IPS-18c (cell line): ENCODE data around the gene OGT.
"Not testable (repeated sequence)": the region's sequence is repeated elsewhere in the genome, so short reads cannot be mapped to it uniquely, and the experiment has no call there.

Source experiments
- H3K4me3 ChIP-seq: 2 replicates; pipeline ENCODE4 v1.7.0; 2013; ENCODE audit warnings: low read depth, mild to moderate bottlenecking, low read length, moderate library complexity; ENCODE audit not compliant: insufficient read depth
- H3K9me3 ChIP-seq: one replicate; pipeline ENCODE4 v1.6.1; 2013; ENCODE audit warnings: mild to moderate bottlenecking, low read length, moderate library complexity; ENCODE audit not compliant: control insufficient read depth, insufficient read depth

OGT gene

DNA sequence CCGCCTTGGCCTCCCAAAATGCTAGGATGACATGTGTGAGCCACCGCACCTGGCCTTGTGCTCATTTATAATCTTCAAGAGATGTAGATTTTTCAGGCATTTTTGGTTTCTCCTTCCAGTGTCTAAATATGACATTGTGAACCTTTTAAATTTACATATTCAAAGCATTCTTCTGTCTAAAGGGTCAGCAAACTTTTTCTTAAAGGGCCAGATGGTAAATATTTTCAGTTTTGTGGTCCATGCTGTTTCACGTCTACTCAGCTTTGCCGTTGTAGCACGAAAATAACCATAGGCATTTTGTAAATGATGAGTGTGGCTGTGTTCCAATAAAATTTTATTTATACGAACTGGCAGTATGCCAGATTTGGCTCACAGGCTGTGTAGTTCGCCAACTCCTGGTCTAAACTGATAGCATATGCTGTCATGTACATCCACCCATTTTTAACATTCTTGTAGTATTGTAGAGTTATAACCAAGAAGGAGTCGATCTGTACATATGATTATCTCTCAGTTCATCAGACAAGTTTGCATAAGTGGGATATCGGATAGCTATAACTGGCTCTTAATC lies 32.7 kb downstream of the OGT start:
- H3K9me3 ChIP-seq: no peaks in the 10 kb centered on the region
- H3K4me3 ChIP-seq: no peak overlapping the region

GRCh38 chrX:71571390-71571789 lies 38.5 kb downstream of the OGT start:
- H3K4me3 ChIP-seq, H3K9me3 ChIP-seq: not testable (repeated sequence)

DNA sequence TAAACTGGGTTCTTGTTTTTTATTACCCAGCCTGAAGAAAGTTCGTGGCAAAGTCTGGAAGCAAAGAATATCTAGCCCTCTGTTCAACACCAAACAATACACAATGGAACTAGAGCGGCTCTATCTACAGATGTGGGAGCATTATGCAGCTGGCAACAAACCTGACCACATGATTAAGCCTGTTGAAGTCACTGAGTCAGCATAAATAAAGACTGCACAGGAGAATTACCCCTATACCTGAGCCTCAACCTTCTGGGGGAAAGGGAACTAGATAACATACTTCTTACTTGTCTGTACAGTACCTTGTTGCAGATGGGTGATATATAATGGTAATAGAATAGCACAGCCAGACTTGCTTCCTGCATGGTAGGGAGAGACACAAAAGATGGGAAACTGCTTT lies 40.7 kb downstream of the OGT start:
- Histone ChIP-seq H3K9me3 (peaks cover 3% of the 10 kb centered on the region), H3K4me3 (no peak overlapping the region)

- Histone ChIP-seq H3K9me3 (peaks cover 3% of the 10 kb centered on the region), H3K4me3 (no peak overlapping the region)
Observed at GRCh38 chrX:71577682-71578081, 44.8 kb downstream of the OGT start.

GRCh38 chrX:71578253-71579135 lies 45.6 kb downstream of the OGT start, which contains the start of gene GCNA:
GCNA (plus strand) TSS chrX:71578437; CDS start chrX:71580822, 2,385 bp downstream.
- peaks cover 3% of the 10 kb centered on the region for H3K9me3 ChIP-seq
- H3K4me3 ChIP-seq: no peak within 1 kb of the TSS

GRCh38 chrX:71579136-71579989 lies 46.5 kb downstream of the OGT start:
- H3K4me3 ChIP-seq: no peak overlapping the region
- H3K9me3 ChIP-seq: peaks cover 3% of the 10 kb centered on the region

DNA sequence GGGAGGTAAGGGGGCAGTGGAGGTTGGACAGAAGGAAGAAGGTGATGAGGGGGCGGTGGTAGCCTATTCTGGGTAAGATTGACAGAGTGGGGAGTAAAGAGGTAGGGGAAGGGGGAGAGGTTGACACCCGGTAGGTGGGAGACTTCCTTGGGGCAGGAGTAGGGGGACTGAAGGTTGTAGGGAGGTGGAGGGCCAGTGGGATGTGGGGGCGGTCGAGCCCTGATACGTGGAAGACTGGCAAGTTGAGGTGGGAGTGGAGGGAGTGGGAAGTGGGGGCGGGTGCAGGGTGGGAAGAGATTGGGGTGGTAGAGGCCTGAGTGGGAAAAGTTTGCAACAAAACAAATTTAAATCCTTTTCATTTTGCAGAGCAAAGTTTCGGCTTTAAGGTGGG lies 47.1 kb downstream of the OGT start:
- Histone ChIP-seq H3K4me3 (no peak overlapping the region), H3K9me3 (peaks cover 3% of the 10 kb centered on the region)

- Histone ChIP-seq H3K4me3 (no peak overlapping the region), H3K9me3 (peaks cover 3% of the 10 kb centered on the region)
Observed at GRCh38 chrX:71581210-71581609, 48.3 kb downstream of the OGT start.

DNA sequence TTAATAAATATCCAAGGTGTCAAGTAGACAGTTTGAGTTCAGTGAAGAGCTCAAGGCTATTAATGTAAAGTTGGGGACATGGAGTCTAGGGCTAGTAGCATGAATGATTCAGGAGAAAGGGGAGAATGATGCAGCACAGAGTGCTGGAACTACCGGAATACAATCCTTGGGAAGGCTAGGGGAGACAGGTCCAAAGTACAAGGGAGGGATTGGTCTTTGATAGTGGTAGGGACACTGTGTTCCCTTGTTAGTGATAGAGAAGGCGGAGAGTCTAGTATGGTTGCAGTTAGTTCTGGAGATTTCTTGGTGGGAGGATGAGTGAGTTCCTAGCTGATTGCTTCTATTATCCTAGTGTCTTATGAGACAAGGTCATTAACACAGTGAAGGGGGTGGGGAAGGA lies 54.0 kb downstream of the OGT start:
- Histone ChIP-seq H3K9me3 (no peaks in the 10 kb centered on the region), H3K4me3 (no peak overlapping the region)

DNA sequence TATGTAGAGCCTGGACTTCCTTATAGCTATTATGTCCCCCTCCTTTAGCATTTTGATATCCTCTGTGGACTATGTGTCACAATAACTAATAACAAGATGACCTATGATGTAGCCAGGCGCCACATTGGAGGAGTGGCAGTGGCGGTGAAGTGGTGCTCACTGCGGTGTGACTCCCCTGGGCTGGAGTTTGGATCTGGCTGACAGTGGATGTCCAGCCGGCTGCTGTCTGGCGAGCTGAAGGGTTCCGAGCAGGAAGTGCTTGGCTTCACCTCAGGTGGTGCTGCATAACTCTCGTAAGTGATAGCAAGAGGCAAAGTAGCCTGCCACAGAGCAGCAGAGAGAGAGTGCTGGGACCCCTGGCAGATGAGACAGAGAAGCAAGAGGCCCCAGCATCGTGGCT lies 60.3 kb downstream of the OGT start:
- H3K9me3 ChIP-seq, H3K4me3 ChIP-seq: not testable (repeated sequence)

DNA sequence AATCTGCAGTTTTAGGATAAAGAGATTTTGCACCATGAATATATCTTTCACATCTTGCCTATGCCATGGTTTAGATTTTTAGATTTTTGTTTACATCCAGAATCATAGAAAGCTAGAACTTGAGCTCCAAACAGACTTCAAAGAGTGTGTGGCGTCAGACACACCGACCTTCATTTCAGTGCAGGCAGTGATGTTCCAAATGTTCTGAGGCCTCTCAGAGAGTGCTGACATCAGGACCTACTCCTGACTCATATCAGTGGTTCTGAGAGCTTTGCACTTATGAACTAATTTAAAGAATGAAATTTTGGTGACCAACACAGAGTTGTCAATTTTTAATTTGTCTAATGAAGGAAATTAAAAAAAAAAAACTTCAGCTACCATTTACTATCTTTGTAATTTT lies 67.1 kb downstream of the OGT start:
- Histone ChIP-seq H3K4me3 (no peak overlapping the region), H3K9me3 (peaks cover 10% of the 10 kb centered on the region)

DNA sequence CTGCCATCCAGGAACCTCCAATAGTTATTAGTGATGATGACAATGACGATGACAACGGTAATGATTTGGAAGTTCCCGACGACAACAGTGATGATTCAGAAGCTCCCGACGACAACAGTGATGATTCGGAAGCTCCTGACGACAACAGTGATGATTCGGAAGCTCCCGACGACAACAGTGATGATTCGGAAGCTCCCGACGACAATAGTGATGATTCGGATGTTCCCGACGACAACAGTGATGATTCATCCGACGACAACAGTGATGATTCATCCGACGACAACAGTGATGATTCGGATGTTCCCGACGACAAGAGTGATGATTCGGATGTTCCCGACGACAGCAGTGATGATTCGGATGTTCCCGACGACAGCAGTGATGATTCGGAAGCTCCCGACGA lies 70.7 kb downstream of the OGT start:
- H3K4me3 ChIP-seq: no peak overlapping the region
- H3K9me3 ChIP-seq: peaks cover 7% of the 10 kb centered on the region

DNA sequence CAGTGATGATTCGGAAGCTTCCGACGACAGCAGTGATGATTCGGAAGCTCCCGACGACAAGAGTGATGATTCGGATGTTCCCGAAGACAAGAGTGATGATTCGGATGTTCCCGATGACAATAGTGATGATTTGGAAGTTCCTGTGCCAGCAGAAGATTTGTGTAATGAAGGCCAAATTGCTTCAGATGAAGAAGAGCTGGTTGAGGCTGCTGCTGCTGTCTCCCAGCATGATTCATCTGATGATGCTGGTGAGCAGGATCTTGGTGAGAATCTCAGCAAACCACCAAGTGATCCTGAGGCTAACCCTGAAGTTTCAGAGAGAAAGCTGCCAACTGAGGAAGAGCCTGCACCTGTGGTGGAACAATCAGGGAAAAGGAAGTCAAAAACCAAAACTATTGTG lies 71.2 kb downstream of the OGT start:
- Histone ChIP-seq H3K9me3 (peaks cover 7% of the 10 kb centered on the region), H3K4me3 (no peak overlapping the region)

DNA sequence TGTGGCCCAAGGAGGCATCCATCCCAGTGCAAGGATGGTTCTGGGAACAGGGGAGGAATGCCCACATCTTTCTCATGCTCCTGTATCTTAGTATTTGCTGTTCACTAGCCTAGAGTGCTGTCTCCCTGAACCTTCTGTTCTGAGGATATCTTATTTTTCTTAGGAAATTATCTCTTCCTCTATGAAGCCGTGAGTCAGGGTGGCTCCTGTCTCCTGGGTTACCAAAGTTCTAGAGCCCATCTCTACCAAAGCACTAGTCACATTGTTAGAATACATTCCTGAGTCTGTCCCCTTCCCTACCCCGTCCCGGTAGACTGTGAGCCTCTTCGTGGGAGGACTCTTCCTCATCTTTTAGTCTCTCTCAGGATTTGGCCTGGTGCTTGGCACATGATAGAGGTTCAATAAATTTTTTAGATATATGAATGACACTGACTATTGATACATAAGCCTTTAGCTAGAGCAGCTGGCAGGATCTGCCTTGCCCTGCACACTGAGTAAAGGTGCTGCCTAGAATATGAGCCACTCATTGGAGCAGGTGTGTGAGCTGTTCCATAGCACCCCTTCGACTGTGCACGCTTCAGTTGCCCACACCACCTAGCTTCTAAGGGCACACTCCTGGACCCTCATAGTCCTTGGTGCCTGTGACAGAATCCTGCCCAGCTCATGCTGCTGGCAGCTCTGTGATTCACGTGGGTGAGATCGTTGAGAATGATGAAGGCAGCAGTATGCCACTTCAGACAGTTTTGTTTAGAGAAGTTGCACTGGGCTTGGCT lies 72.1 kb downstream of the OGT start:
- H3K4me3 ChIP-seq: no peak overlapping the region
- peaks cover 7% of the 10 kb centered on the region for H3K9me3 ChIP-seq

- no peak overlapping the region for H3K4me3 ChIP-seq
- peaks cover 7% of the 10 kb centered on the region for H3K9me3 ChIP-seq
Observed at GRCh38 chrX:71606536-71607216, 73.8 kb downstream of the OGT start.

DNA sequence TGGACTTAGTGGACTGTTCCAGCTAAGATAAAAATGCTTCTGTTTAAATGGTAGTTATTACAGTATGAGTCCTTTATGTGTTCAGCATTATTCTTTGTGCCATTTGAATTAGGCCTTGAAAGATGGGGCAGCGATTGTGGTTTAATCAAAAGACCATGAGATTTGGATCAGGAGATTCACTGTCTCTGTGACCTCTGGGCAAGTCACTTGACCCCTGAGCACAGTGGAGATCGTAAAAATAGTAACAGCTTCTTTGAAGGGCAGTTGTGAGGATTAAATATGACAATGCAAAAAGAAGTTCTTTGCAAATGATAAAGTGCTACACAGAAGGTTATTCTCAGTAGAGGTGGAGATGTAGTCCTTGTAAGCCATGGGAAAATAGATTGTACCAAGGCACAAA lies 74.6 kb downstream of the OGT start:
- Histone ChIP-seq H3K9me3 (peaks cover 7% of the 10 kb centered on the region), H3K4me3 (no peak overlapping the region)
